GM06990 (cell line): ENCODE measurements around the gene AGMO.

Experiments used
- DNase-seq: peaks from one replicate; pipeline ENCODE4 v3.0.0-alpha.2; 2011; ENCODE audit not compliant: insufficient read length; ENCODE audit errors: extremely low read depth
- H3K27me3 ChIP-seq: replicated peaks from 2 replicates; pipeline ENCODE4 v1.6.0; 2011; ENCODE audit warnings: low read length; ENCODE audit not compliant: control insufficient read depth, insufficient read depth
- H3K36me3 ChIP-seq: 2 replicates; pipeline ENCODE4 v1.5.1; 2011; ENCODE audit warnings: low read length; ENCODE audit not compliant: control insufficient read depth, insufficient read depth
- H3K4me3 ChIP-seq: replicated peaks from 2 replicates; pipeline ENCODE4 v1.5.1; 2011; ENCODE audit warnings: low read depth, mild to moderate bottlenecking, control low read depth, low read length
- CTCF ChIP-seq: IDR thresholded peaks from 2 replicates; pipeline ENCODE4 v1.5.1; 2011; ENCODE audit warnings: low read length, control low read depth, mild to moderate bottlenecking, inconsistent platforms; ENCODE audit not compliant: insufficient read depth, poor library complexity, severe bottlenecking

The AGMO gene

DNA sequence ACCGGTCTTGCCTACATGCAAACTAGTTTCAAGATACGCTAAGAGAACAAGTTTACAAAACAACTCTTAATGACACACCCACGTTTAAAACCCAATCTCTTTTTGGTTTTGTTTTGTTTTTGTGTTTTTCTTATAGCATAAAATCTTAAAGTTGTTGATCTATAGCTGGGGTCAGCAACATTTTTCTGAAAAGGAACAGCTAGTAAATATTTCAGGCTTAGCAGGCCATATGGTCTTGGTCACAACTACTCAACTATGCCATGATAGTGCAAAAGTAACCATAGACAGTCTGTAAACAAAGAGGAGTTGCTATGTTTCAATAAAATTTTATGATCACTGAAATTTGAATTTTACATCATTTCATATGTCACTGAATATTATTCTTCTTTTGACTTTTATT is 327.4 kb downstream of the AGMO start:
- Histone ChIP-seq H3K36me3 (no peaks in the 10 kb centered on the region), H3K4me3 (no peak overlapping the region), H3K27me3 (no peaks in the 10 kb centered on the region)
- DNase-seq, result no peak
- TF ChIP-seq CTCF, result no peak

- H3K27me3 ChIP-seq, result no peaks in the 10 kb centered on the region
- DNase-seq, result no peak
- H3K4me3 ChIP-seq, result no peak overlapping the region
- no peak for TF ChIP-seq CTCF
- no peaks in the 10 kb centered on the region for H3K36me3 ChIP-seq
These were observed 333.0 kb downstream of the AGMO start for GRCh38 chr7:15228831-15229230.

GRCh38 chr7:15225981-15226380 is 335.8 kb downstream of the AGMO start:
- no peak overlapping the region for H3K4me3 ChIP-seq
- no peak for TF ChIP-seq CTCF
- H3K36me3 ChIP-seq, result no peaks in the 10 kb centered on the region
- no peaks in the 10 kb centered on the region for H3K27me3 ChIP-seq
- no peak for DNase-seq

- Histone ChIP-seq H3K27me3 (no peaks in the 10 kb centered on the region), H3K36me3 (no peaks in the 10 kb centered on the region), H3K4me3 (no peak overlapping the region)
- no peak for TF ChIP-seq CTCF
- no peak for DNase-seq
These were observed 342.1 kb downstream of the AGMO start for GRCh38 chr7:15219758-15220157.

DNA sequence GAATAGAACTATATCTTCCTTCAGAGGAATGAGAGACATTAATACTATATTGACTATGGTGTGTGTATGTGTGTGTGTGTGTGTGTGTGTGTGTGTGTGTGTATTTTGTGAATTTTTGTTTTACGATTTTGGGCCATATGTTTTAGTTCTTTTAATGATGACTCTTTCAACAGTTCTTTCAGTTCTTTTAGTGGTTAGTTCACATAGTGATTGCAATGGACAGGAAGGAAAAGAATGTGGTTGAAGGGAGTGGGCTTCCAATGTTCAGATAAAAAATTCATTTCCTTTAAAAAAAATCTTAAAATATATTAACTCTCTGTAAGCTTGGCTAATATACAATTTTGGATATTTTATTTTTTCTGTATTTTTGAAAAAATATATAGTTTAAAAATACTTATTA is 343.6 kb downstream of the AGMO start:
- H3K4me3 ChIP-seq, result no peak overlapping the region
- no peaks in the 10 kb centered on the region for H3K27me3 ChIP-seq
- TF ChIP-seq CTCF, result no peak
- H3K36me3 ChIP-seq, result no peaks in the 10 kb centered on the region
- no peak for DNase-seq

- H3K4me3 ChIP-seq, result no peak overlapping the region
- DNase-seq, result no peak
- TF ChIP-seq CTCF, result no peak
- H3K36me3 ChIP-seq, result no peaks in the 10 kb centered on the region
- H3K27me3 ChIP-seq, result no peaks in the 10 kb centered on the region
These were observed 346.2 kb downstream of the AGMO start for GRCh38 chr7:15215616-15216015.
